ENCODE results near the gene FAM53C. TPM values are rescaled to one million over a fixed set of nuclear protein-coding genes. Genes with fewer than 3 reads are reported as not detected.
"Not testable (repeated sequence)": the region's sequence is repeated elsewhere in the genome, so short reads cannot be mapped to it uniquely, and the experiment has no call there.

Gene FAM53C
- total and polyA plus RNA-seq, 9 donors = 25.8 to 38.8 (median 35.6) TPM

DNA sequence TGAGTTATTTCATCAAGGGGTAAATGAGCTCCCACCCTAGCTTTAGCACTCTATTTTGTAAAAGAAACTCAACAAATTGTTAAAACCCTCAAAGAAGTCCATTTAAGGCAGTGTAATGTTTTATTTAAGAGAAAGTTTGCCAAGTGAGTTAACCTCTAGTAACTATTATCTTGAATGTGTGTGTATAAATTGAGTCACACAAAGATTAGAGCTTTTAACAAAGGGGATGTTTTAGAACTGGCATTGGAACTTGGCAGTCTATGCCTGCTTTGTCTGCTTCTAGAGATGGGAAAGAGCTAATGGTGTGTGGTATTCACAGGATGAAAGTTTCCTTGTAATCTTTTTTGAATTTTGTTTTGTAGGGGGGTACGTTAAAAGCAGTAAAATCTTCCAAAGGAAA is 47.6 kb downstream of the FAM53C start:
- H3K27ac ChIP-seq (ENCODE audit: low read length) = no peak overlapping the region
- no peaks in the 10 kb centered on the region for H3K9me3 ChIP-seq (replicated peaks; ENCODE audit: control insufficient read depth, low read depth, low read length)
- no peak for DNase-seq
- 93% methylated on average over 1 of the region's 1 CpG for WGBS (ENCODE audit: insufficient coverage)
- H3K4me1 ChIP-seq (ENCODE audit: control insufficient read depth, insufficient read depth, low read length) = no peaks in the 10 kb centered on the region
- H3K36me3 ChIP-seq (ENCODE audit: control insufficient read depth, insufficient read depth, low read length) = peaks cover 33% of the 10 kb centered on the region
- H3K27me3 ChIP-seq (ENCODE audit: control insufficient read depth, insufficient read depth, low read length) = no peaks in the 10 kb centered on the region
- no peak overlapping the region for H3K4me3 ChIP-seq (ENCODE audit: low read length)

DNA sequence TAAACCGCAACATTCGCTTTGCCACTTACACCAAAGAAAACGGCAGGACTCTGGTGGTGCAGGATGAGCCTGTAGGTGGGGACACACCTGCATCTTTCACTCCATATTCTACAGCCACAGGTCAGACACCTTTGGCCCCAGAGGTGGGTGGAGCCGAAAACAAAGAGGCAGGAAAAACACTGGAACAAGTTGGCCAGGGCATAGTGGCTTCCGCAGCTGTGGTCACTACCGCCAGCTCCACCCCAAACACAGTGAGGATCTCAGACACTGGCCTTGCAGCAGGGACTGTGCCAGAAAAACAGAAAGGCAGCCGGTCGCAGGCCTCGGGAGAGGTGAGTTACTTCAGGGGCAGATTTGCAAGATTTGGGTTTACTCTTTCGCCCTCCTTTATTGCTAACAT is 48.2 kb downstream of the FAM53C start:
- H3K4me1 ChIP-seq (ENCODE audit: control insufficient read depth, insufficient read depth, low read length) = no peaks in the 10 kb centered on the region
- no peak overlapping the region for H3K4me3 ChIP-seq (ENCODE audit: low read length)
- no peak for DNase-seq
- H3K27me3 ChIP-seq (ENCODE audit: control insufficient read depth, insufficient read depth, low read length) = no peaks in the 10 kb centered on the region
- WGBS (ENCODE audit: insufficient coverage) = 89% methylated on average over 5 of the region's 10 CpGs
- no peaks in the 10 kb centered on the region for H3K9me3 ChIP-seq (replicated peaks; ENCODE audit: control insufficient read depth, low read depth, low read length)
- H3K27ac ChIP-seq (ENCODE audit: low read length) = no peak overlapping the region
- H3K36me3 ChIP-seq (ENCODE audit: control insufficient read depth, insufficient read depth, low read length) = peaks cover 36% of the 10 kb centered on the region

DNA sequence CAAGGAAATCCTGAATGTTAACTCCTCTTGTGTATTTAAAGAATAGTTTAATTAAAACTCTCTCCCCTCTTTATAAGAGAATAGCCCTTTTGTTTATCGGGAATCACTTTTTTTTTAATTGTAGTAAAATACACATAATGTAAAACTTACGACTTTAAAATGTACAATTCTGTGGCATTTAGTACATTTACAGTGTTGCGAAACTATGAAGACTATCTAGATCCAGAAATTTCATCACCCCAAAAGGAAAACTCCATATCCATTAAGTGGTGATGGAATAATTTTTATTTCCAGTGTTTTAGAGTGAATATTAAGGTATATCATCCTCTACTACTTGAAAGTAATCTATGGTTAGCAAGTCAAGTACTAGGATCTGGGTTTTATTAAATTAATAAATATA is 51.3 kb downstream of the FAM53C start:
- no peak for DNase-seq
- Histone ChIP-seq H3K4me1 (ENCODE audit: control insufficient read depth, insufficient read depth, low read length) (peaks cover 12% of the 10 kb centered on the region), H3K27me3 (ENCODE audit: control insufficient read depth, insufficient read depth, low read length) (no peaks in the 10 kb centered on the region), H3K27ac (ENCODE audit: low read length) (no peak overlapping the region), H3K9me3 (replicated peaks; ENCODE audit: control insufficient read depth, low read depth, low read length) (no peaks in the 10 kb centered on the region), H3K4me3 (ENCODE audit: low read length) (no peak overlapping the region), H3K36me3 (ENCODE audit: control insufficient read depth, insufficient read depth, low read length) (peaks cover 42% of the 10 kb centered on the region)
- no CpG with 5 or more reads among the region's 3 CpGs for WGBS (ENCODE audit: insufficient coverage)

DNA sequence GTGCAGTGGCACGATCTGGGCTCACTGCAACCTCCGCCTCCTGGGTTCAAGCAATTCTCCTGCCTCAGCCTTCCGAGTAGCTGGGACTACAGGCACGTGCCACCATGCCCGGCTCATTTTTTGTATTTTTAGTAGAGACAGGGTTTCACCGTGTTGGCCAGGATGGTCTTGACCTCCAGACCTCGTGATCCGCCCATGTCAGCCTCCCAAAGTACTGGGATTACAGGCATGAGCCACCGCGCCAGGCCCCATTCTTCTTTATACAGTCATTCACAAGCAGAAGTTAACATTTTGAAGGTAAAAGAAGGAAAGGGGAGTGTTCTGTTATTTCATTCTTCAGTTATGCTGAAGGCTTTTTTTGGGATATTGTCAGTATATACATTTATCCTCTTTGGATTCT is 51.8 kb downstream of the FAM53C start:
- H3K9me3 ChIP-seq (replicated peaks; ENCODE audit: control insufficient read depth, low read depth, low read length); H3K27me3 ChIP-seq (ENCODE audit: control insufficient read depth, insufficient read depth, low read length); H3K4me3 ChIP-seq (ENCODE audit: low read length); H3K27ac ChIP-seq (ENCODE audit: low read length); DNase-seq: not testable (repeated sequence)
- Histone ChIP-seq H3K36me3 (ENCODE audit: control insufficient read depth, insufficient read depth, low read length) (peaks cover 44% of the 10 kb centered on the region), H3K4me1 (ENCODE audit: control insufficient read depth, insufficient read depth, low read length) (peaks cover 12% of the 10 kb centered on the region)
- 100% methylated on average over 3 of the region's 10 CpGs for WGBS (ENCODE audit: insufficient coverage)

DNA sequence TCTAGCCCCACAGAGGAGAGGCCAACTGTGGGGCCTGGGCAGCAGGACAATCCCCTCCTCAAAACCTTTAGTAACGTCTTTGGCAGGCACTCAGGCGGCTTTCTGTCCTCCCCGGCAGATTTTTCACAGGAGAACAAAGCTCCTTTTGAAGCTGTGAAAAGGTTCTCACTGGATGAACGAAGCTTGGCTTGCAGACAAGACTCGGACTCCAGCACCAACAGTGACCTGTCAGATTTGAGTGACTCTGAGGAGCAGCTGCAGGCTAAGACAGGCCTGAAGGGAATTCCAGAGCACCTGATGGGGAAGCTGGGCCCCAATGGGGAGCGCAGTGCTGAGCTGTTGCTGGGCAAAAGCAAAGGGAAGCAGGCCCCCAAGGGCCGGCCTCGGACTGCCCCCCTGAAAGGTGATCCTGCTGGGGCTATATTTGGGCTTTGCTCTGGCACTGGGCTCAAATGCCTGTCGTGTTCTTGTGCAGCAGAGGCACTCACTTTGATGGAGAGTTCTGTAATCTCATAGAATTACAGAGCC is 53.9 kb downstream of the FAM53C start:
- no peaks in the 10 kb centered on the region for H3K9me3 ChIP-seq (replicated peaks; ENCODE audit: control insufficient read depth, low read depth, low read length)
- peaks cover 45% of the 10 kb centered on the region for H3K36me3 ChIP-seq (ENCODE audit: control insufficient read depth, insufficient read depth, low read length)
- peaks cover 12% of the 10 kb centered on the region for H3K4me1 ChIP-seq (ENCODE audit: control insufficient read depth, insufficient read depth, low read length)
- 68% methylated on average over 8 of the region's 9 CpGs for WGBS (ENCODE audit: insufficient coverage)
- peak overlapping the region; percentile 87 for H3K27ac ChIP-seq (ENCODE audit: low read length)
- H3K4me3 ChIP-seq (ENCODE audit: low read length) = peak overlapping the region; percentile 22
- DNase-seq = peak; percentile 86
- no peaks in the 10 kb centered on the region for H3K27me3 ChIP-seq (ENCODE audit: control insufficient read depth, insufficient read depth, low read length)

Other genes with a start within 250 kb of the FAM53C start
- 0.44 TPM for gene NME5, start 198.8 kb upstream of the FAM53C start, total RNA-seq
- gene NME5, start 198.8 kb upstream of the FAM53C start, polyA plus RNA-seq (ENCODE audit: insufficient read depth in 1 of 8, insufficient read length in 8 of 8, low replicate concordance in 1 of 8) = 1 to 10 TPM in 2 of 8 donors, under 1 TPM in 6; 0.53 to 1.2 (median 0.65) TPM
- gene BRD8, start 159.6 kb upstream of the FAM53C start, total RNA-seq = 37.1 TPM
- gene BRD8, start 159.6 kb upstream of the FAM53C start, polyA plus RNA-seq (ENCODE audit: insufficient read depth in 1 of 8, insufficient read length in 8 of 8, low replicate concordance in 1 of 8) = 10 to 100 TPM; 39.3 to 61.4 (median 47.2) TPM
- 17.8 TPM for gene KIF20A, start 159.2 kb upstream of the FAM53C start, total RNA-seq
- 10 to 100 TPM; 15.4 to 36.6 (median 23.9) TPM for gene KIF20A, start 159.2 kb upstream of the FAM53C start, polyA plus RNA-seq (ENCODE audit: insufficient read depth in 1 of 8, insufficient read length in 8 of 8, low replicate concordance in 1 of 8)
- 32.8 TPM for gene CDC23, start 124.9 kb upstream of the FAM53C start, total RNA-seq
- 10 to 100 TPM; 31.1 to 37.6 (median 34.4) TPM for gene CDC23, start 124.9 kb upstream of the FAM53C start, polyA plus RNA-seq (ENCODE audit: insufficient read depth in 1 of 8, insufficient read length in 8 of 8, low replicate concordance in 1 of 8)
- gene GFRA3, start 63.6 kb upstream of the FAM53C start, total RNA-seq = 1.9 TPM
- 10 to 100 TPM in 1 of 8 donors, 1 to 10 TPM in 7; 2.4 to 18.2 (median 7.3) TPM for gene GFRA3, start 63.6 kb upstream of the FAM53C start, polyA plus RNA-seq (ENCODE audit: insufficient read depth in 1 of 8, insufficient read length in 8 of 8, low replicate concordance in 1 of 8)
- 4.0 TPM for gene CDC25C, start 6.5 kb upstream of the FAM53C start, total RNA-seq
- 1 to 10 TPM; 3.0 to 5.3 (median 3.9) TPM for gene CDC25C, start 6.5 kb upstream of the FAM53C start, polyA plus RNA-seq (ENCODE audit: insufficient read depth in 1 of 8, insufficient read length in 8 of 8, low replicate concordance in 1 of 8)
- gene KDM3B, start 14.4 kb downstream of the FAM53C start, total RNA-seq = 54.4 TPM
- 10 to 100 TPM; 44.0 to 65.9 (median 55.7) TPM for gene KDM3B, start 14.4 kb downstream of the FAM53C start, polyA plus RNA-seq (ENCODE audit: insufficient read depth in 1 of 8, insufficient read length in 8 of 8, low replicate concordance in 1 of 8)
- gene REEP2, start 100.8 kb downstream of the FAM53C start, total RNA-seq = 8.1 TPM
- gene REEP2, start 100.8 kb downstream of the FAM53C start, polyA plus RNA-seq (ENCODE audit: insufficient read depth in 1 of 8, insufficient read length in 8 of 8, low replicate concordance in 1 of 8) = 10 to 100 TPM in 7 of 8 donors, 1 to 10 TPM in 1; 9.0 to 23.2 (median 15.3) TPM
- 31.6 TPM for gene EGR1, start 127.2 kb downstream of the FAM53C start, total RNA-seq
- gene EGR1, start 127.2 kb downstream of the FAM53C start, polyA plus RNA-seq (ENCODE audit: insufficient read depth in 1 of 8, insufficient read length in 8 of 8, low replicate concordance in 1 of 8) = 100 to 1,000 TPM in 7 of 8 donors, 10 to 100 TPM in 1; 81.6 to 480 (median 313) TPM
- 43.0 TPM for gene ETF1, start 205.0 kb downstream of the FAM53C start, total RNA-seq
- gene ETF1, start 205.0 kb downstream of the FAM53C start, polyA plus RNA-seq (ENCODE audit: insufficient read depth in 1 of 8, insufficient read length in 8 of 8, low replicate concordance in 1 of 8) = 10 to 100 TPM; 36.1 to 55.7 (median 45.9) TPM
- gene HSPA9, start 237.1 kb downstream of the FAM53C start, total RNA-seq = 132 TPM
- 100 to 1,000 TPM; 118 to 177 (median 158) TPM for gene HSPA9, start 237.1 kb downstream of the FAM53C start, polyA plus RNA-seq (ENCODE audit: insufficient read depth in 1 of 8, insufficient read length in 8 of 8, low replicate concordance in 1 of 8)

Data from muscle of leg (tissue), 11 donors.